ENCODE data around the gene TAS2R1.

Gene TAS2R1, protein sequence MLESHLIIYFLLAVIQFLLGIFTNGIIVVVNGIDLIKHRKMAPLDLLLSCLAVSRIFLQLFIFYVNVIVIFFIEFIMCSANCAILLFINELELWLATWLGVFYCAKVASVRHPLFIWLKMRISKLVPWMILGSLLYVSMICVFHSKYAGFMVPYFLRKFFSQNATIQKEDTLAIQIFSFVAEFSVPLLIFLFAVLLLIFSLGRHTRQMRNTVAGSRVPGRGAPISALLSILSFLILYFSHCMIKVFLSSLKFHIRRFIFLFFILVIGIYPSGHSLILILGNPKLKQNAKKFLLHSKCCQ
- total RNA-seq = 0 reads per million in 3 donors

DNA sequence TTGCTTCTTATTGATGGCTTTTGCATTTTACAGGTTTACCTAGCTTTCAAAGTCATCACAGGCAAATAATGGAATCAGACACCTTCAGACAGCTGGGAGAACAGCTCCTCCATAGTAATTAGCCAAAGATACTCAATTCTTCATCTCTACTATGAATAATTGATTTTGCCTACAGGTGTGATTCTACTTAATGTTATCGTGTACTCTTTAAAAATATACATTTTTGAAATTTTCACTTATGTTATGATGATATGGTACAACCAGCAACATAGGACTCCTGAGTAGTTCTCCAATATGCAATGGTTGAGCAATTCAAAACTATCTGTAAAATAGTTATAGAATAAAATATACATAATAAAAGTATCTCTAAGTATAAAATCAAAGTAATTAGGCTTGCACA is at the start of gene TAS2R1:
TAS2R1 (minus strand) TSS at position 101 of the 400 bp plus-strand sequence. CDS start 319 bp downstream, outside the sequence.
- no peaks in the 10 kb centered on the region for H3K27me3 ChIP-seq (replicated peaks; ENCODE audit: control insufficient read depth, insufficient read depth, low read length, poor library complexity, severe bottlenecking)
- no peak within 1 kb of the TSS for H3K4me3 ChIP-seq (ENCODE audit: insufficient read depth, low read depth, low read length, poor library complexity, severe bottlenecking)
- no peaks in the 10 kb centered on the region for H3K36me3 ChIP-seq (ENCODE audit: control insufficient read depth, insufficient read depth, low read length)
- H3K9me3 ChIP-seq (ENCODE audit: control insufficient read depth, low read length) = no peaks in the 10 kb centered on the region
- no peaks in the 10 kb centered on the region for H3K4me1 ChIP-seq (ENCODE audit: control insufficient read depth, insufficient read depth, low read length, poor library complexity, severe bottlenecking)
- no peak within 1 kb of the TSS for H3K27ac ChIP-seq (ENCODE audit: insufficient read depth, low read length, poor library complexity, severe bottlenecking)
- no peak for DNase-seq

DNA sequence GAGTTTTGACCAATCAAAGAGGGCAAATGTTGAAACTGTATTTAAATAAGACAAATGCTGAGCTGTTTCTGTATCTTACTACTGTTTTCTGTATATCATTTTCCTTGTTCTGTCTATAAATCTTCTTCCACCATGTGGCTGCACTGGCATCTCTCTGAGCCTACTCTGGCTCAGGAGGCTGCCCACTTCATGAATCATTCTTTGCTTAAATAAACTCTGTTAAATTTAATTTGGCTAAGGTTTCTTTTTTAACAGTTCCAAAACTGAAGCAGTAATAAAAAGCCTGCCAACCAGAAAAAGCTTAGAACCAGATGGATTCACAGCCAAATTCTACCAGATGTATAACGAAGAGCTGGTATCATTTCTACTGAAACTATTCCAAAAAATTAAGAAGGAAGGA is 40.2 kb upstream of the TAS2R1 start:
- no peaks in the 10 kb centered on the region for H3K36me3 ChIP-seq (ENCODE audit: control insufficient read depth, insufficient read depth, low read length)
- DNase-seq = no peak
- H3K4me3 ChIP-seq (ENCODE audit: insufficient read depth, low read depth, low read length, poor library complexity, severe bottlenecking) = no peak overlapping the region
- H3K4me1 ChIP-seq (ENCODE audit: control insufficient read depth, insufficient read depth, low read length, poor library complexity, severe bottlenecking) = no peaks in the 10 kb centered on the region
- H3K9me3 ChIP-seq (ENCODE audit: control insufficient read depth, low read length) = no peaks in the 10 kb centered on the region
- no peak overlapping the region for H3K27ac ChIP-seq (ENCODE audit: insufficient read depth, low read length, poor library complexity, severe bottlenecking)
- H3K27me3 ChIP-seq (replicated peaks; ENCODE audit: control insufficient read depth, insufficient read depth, low read length, poor library complexity, severe bottlenecking) = no peaks in the 10 kb centered on the region

DNA sequence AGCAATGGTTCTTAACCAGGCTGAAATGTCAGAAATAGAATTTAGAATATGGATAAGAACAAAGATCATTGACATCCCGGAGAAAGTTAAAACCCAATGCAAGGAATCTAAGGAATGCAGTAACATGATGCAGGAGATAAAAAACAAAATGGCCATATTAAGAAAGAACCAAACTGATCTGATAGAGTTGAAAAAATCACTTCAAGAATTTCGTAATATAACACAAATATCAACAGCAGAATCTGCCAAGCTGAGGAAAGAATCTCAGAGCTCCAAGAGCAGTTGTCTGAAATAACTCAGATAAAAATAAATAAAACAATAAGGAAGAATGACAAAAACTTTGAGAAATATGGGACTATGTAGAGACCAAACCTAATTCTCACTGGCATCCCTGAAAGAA is 37.8 kb upstream of the TAS2R1 start:
- Histone ChIP-seq H3K27ac (ENCODE audit: insufficient read depth, low read length, poor library complexity, severe bottlenecking) (no peak overlapping the region), H3K36me3 (ENCODE audit: control insufficient read depth, insufficient read depth, low read length) (no peaks in the 10 kb centered on the region), H3K27me3 (replicated peaks; ENCODE audit: control insufficient read depth, insufficient read depth, low read length, poor library complexity, severe bottlenecking) (no peaks in the 10 kb centered on the region), H3K4me1 (ENCODE audit: control insufficient read depth, insufficient read depth, low read length, poor library complexity, severe bottlenecking) (no peaks in the 10 kb centered on the region), H3K9me3 (ENCODE audit: control insufficient read depth, low read length) (no peaks in the 10 kb centered on the region), H3K4me3 (ENCODE audit: insufficient read depth, low read depth, low read length, poor library complexity, severe bottlenecking) (no peak overlapping the region)
- no peak for DNase-seq

DNA sequence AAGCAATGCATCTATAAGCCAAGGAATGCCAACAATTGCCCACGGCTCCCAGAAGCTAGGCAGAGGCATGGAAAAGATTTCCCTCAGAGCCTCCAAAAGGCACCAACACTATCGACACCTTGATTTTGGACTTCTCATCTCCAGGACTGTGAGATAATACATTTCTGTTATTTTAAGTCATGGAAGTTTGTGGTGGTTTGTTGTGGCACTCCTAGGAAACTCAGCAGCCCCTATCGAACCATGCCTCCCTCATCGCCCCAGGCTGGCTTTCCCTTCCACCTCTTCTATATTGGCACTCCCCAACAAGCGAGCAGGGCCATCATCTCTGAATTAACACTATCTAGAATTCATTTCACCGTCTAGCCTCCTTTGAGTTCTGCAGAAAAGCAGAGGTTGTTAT is 33.7 kb upstream of the TAS2R1 start:
- DNase-seq = no peak

DNA sequence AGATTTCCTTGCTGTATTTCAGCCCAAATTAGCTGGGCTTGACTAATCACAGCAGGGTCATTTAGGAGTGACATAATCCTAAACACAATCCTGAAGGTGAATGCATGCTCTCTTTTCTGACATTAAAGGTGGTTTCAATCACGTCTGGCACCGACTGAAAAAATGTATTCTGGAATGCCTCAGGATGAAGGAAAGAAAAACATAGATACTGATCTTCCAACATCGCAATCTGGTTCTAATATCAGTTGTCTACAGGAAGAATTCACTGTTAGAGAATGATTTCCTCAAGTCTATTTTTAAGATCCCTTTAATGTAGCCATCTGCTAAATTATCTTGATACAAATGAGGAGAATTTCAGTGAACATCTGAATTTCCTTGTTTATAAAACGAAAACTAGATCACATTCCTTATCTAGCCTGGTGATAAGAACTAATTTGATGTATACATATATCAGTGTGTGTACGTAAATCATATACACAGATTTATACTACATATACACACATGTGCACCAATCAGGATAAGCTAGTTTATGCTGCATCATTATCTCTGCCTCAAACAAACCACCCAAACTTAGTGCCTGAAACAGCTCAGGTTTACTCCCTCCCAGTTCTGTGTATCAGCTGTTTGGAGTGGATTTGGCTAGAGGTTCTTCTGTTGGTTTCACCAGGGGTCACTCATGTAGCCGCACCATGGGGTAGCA is 31.3 kb upstream of the TAS2R1 start:
- no peak overlapping the region for H3K27ac ChIP-seq (ENCODE audit: insufficient read depth, low read length, poor library complexity, severe bottlenecking)
- H3K27me3 ChIP-seq (replicated peaks; ENCODE audit: control insufficient read depth, insufficient read depth, low read length, poor library complexity, severe bottlenecking) = no peaks in the 10 kb centered on the region
- no peak for DNase-seq
- no peak overlapping the region for H3K4me3 ChIP-seq (ENCODE audit: insufficient read depth, low read depth, low read length, poor library complexity, severe bottlenecking)
- H3K4me1 ChIP-seq (ENCODE audit: control insufficient read depth, insufficient read depth, low read length, poor library complexity, severe bottlenecking) = no peaks in the 10 kb centered on the region
- no peaks in the 10 kb centered on the region for H3K9me3 ChIP-seq (ENCODE audit: control insufficient read depth, low read length)
- H3K36me3 ChIP-seq (ENCODE audit: control insufficient read depth, insufficient read depth, low read length) = no peaks in the 10 kb centered on the region

More for the DNA sequence above, 33.7 kb upstream of the TAS2R1 start:
- Histone ChIP-seq H3K36me3 (ENCODE audit: control insufficient read depth, insufficient read depth, low read length) (no peaks in the 10 kb centered on the region), H3K9me3 (ENCODE audit: control insufficient read depth, low read length) (no peaks in the 10 kb centered on the region), H3K27ac (ENCODE audit: insufficient read depth, low read length, poor library complexity, severe bottlenecking) (no peak overlapping the region), H3K4me1 (ENCODE audit: control insufficient read depth, insufficient read depth, low read length, poor library complexity, severe bottlenecking) (no peaks in the 10 kb centered on the region), H3K4me3 (ENCODE audit: insufficient read depth, low read depth, low read length, poor library complexity, severe bottlenecking) (no peak overlapping the region), H3K27me3 (replicated peaks; ENCODE audit: control insufficient read depth, insufficient read depth, low read length, poor library complexity, severe bottlenecking) (no peaks in the 10 kb centered on the region)

DNA sequence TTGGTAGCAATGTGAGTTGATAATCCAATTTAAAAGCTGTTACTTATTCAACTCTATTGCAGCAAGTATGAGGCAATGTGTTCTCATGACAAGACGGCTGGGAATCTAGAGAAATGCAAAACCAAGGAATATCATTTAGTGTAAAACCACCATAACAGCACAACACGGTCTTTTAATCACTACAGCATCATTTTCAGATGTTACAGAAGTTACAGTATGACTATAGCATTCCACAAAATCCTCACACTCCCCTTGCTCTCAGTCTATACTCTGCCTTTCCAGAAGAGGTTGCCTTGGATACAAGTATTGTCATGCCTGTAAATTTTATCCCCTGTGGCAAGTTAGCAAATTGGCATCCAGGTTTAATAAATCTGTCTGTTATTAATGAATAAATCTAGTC is 28.6 kb upstream of the TAS2R1 start:
- Histone ChIP-seq H3K9me3 (ENCODE audit: control insufficient read depth, low read length) (no peaks in the 10 kb centered on the region), H3K27me3 (replicated peaks; ENCODE audit: control insufficient read depth, insufficient read depth, low read length, poor library complexity, severe bottlenecking) (no peaks in the 10 kb centered on the region), H3K36me3 (ENCODE audit: control insufficient read depth, insufficient read depth, low read length) (no peaks in the 10 kb centered on the region), H3K4me3 (ENCODE audit: insufficient read depth, low read depth, low read length, poor library complexity, severe bottlenecking) (no peak overlapping the region), H3K27ac (ENCODE audit: insufficient read depth, low read length, poor library complexity, severe bottlenecking) (no peak overlapping the region), H3K4me1 (ENCODE audit: control insufficient read depth, insufficient read depth, low read length, poor library complexity, severe bottlenecking) (no peaks in the 10 kb centered on the region)
- DNase-seq = no peak

DNA sequence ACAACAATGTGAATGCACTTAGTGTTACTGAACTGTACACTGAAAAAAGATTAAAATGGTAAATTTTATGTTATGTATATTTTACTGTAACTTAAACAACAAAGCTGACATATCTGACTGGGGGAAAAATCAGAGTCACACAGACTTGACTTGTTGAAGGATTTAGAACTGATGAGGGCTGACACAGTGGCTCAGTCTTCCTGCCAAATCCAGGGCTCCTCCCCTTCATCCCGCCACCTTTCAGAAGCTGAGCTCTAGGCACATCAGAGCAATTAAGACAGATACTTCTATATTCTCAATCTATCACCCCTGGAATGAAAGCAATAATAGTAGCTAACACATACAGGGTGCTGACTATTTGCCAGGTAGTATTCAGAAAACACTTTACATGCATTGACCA is 27.7 kb upstream of the TAS2R1 start:
- no peaks in the 10 kb centered on the region for H3K36me3 ChIP-seq (ENCODE audit: control insufficient read depth, insufficient read depth, low read length)
- no peaks in the 10 kb centered on the region for H3K27me3 ChIP-seq (replicated peaks; ENCODE audit: control insufficient read depth, insufficient read depth, low read length, poor library complexity, severe bottlenecking)
- no peak overlapping the region for H3K27ac ChIP-seq (ENCODE audit: insufficient read depth, low read length, poor library complexity, severe bottlenecking)
- H3K4me1 ChIP-seq (ENCODE audit: control insufficient read depth, insufficient read depth, low read length, poor library complexity, severe bottlenecking) = no peaks in the 10 kb centered on the region
- DNase-seq = no peak
- no peak overlapping the region for H3K4me3 ChIP-seq (ENCODE audit: insufficient read depth, low read depth, low read length, poor library complexity, severe bottlenecking)
- no peaks in the 10 kb centered on the region for H3K9me3 ChIP-seq (ENCODE audit: control insufficient read depth, low read length)

DNA sequence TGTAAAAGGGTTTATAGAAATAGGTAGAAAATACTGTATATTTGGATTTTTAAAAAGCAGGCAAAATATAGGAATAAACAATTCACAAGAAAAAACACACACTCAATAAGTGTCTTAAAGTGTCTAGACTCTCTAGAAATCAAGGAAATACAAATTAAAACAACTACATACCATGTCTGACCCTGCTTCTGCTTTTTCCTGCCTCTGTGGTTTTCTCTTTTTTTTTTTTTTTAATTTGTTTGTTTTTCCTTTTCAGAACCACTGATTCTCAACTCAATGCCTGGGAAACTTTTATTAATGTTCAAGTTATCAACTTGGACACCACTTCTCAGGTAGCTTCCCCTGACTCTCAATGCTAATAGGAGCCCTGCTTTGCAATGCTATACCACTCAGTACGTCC is 25.5 kb upstream of the TAS2R1 start:
- H3K4me1 ChIP-seq (ENCODE audit: control insufficient read depth, insufficient read depth, low read length, poor library complexity, severe bottlenecking) = no peaks in the 10 kb centered on the region
- H3K4me3 ChIP-seq (ENCODE audit: insufficient read depth, low read depth, low read length, poor library complexity, severe bottlenecking) = no peak overlapping the region
- no peak for DNase-seq
- H3K36me3 ChIP-seq (ENCODE audit: control insufficient read depth, insufficient read depth, low read length) = no peaks in the 10 kb centered on the region
- H3K27ac ChIP-seq (ENCODE audit: insufficient read depth, low read length, poor library complexity, severe bottlenecking) = no peak overlapping the region
- H3K27me3 ChIP-seq (replicated peaks; ENCODE audit: control insufficient read depth, insufficient read depth, low read length, poor library complexity, severe bottlenecking) = no peaks in the 10 kb centered on the region
- no peaks in the 10 kb centered on the region for H3K9me3 ChIP-seq (ENCODE audit: control insufficient read depth, low read length)

DNA sequence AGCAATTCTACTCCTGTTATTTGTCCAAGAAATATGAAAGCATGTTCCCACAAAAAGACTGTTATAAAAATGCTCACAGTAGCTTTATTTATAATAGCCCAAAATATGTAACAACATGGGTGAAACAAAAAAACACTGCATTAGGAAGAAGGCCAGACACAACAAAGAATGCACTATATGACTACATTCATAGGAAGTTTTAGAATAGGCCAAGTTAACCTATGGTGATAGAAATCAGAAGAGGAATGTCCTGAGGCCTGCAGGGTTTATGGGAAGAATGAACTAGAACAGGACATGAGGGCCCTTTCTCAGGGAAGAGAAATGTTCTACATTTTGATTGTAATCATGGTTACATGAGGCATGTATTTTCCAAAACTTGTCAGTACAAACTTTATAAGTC is 24.7 kb upstream of the TAS2R1 start:
- Histone ChIP-seq H3K27ac (ENCODE audit: insufficient read depth, low read length, poor library complexity, severe bottlenecking) (no peak overlapping the region), H3K27me3 (replicated peaks; ENCODE audit: control insufficient read depth, insufficient read depth, low read length, poor library complexity, severe bottlenecking) (no peaks in the 10 kb centered on the region), H3K4me1 (ENCODE audit: control insufficient read depth, insufficient read depth, low read length, poor library complexity, severe bottlenecking) (no peaks in the 10 kb centered on the region), H3K36me3 (ENCODE audit: control insufficient read depth, insufficient read depth, low read length) (no peaks in the 10 kb centered on the region), H3K4me3 (ENCODE audit: insufficient read depth, low read depth, low read length, poor library complexity, severe bottlenecking) (no peak overlapping the region), H3K9me3 (ENCODE audit: control insufficient read depth, low read length) (no peaks in the 10 kb centered on the region)
- no peak for DNase-seq

DNA sequence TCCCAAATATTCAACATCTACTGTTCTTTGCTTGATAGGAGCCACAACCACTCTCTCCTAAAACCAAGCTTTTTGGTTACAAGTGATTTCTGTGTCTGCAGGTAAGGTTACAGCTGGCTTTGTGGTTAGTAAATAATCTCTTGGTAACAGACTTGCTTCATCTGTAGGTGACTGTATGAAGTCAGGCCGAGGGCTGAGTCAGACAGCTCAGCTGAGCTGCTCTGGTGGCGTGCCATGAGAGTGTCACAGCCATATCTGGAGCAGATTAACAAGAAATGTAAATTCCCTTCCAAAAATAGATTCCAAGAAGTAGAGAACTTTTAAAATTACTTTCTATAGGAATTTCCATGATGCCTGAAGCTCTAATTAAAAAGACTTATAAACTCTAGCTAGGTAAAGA is 23.7 kb upstream of the TAS2R1 start:
- Histone ChIP-seq H3K4me3 (ENCODE audit: insufficient read depth, low read depth, low read length, poor library complexity, severe bottlenecking) (no peak overlapping the region), H3K4me1 (ENCODE audit: control insufficient read depth, insufficient read depth, low read length, poor library complexity, severe bottlenecking) (no peaks in the 10 kb centered on the region), H3K27me3 (replicated peaks; ENCODE audit: control insufficient read depth, insufficient read depth, low read length, poor library complexity, severe bottlenecking) (no peaks in the 10 kb centered on the region), H3K36me3 (ENCODE audit: control insufficient read depth, insufficient read depth, low read length) (no peaks in the 10 kb centered on the region), H3K9me3 (ENCODE audit: control insufficient read depth, low read length) (no peaks in the 10 kb centered on the region), H3K27ac (ENCODE audit: insufficient read depth, low read length, poor library complexity, severe bottlenecking) (no peak overlapping the region)
- DNase-seq = no peak

Data from effector memory CD4-positive, alpha-beta T cell (primary cell).